GM12874 (cell line): ENCODE data around the gene RNF25.

Experiments
- CTCF ChIP-seq: IDR thresholded peaks from 2 replicates; pipeline ENCODE4 v1.5.1; 2011; ENCODE audit warnings: low read depth, mild to moderate bottlenecking, control low read depth, low read length, moderate library complexity; ENCODE audit not compliant: insufficient read depth

RNF25 gene

GRCh38 chr2:218642786-218643185 lies 29.0 kb downstream of the RNF25 start:
- TF ChIP-seq CTCF: no peak

GRCh38 chr2:218642121-218642656 lies 29.6 kb downstream of the RNF25 start:
- TF ChIP-seq CTCF: no peak

GRCh38 chr2:218638372-218638771 lies 33.4 kb downstream of the RNF25 start:
- TF ChIP-seq CTCF: no peak

- TF ChIP-seq CTCF: no peak
Measured at GRCh38 chr2:218635719-218636118, 36.1 kb downstream of the RNF25 start.

- no peak for TF ChIP-seq CTCF
Measured at GRCh38 chr2:218631837-218632236, 40.0 kb downstream of the RNF25 start.

GRCh38 chr2:218627939-218628338 lies 43.9 kb downstream of the RNF25 start:
- TF ChIP-seq CTCF: no peak

- TF ChIP-seq CTCF: no peak
Measured at GRCh38 chr2:218626369-218626768, 45.4 kb downstream of the RNF25 start.

- TF ChIP-seq CTCF: no peak
Measured at GRCh38 chr2:218623366-218623705, 48.5 kb downstream of the RNF25 start.
